SK-N-SH (cell line): ENCODE measurements around the gene ICE1. TPM values are rescaled to one million over a fixed set of nuclear protein-coding genes. Genes with fewer than 3 reads are reported as not detected.

ENCODE experiments used
- CTCF ChIA-PET: fragments of 300-600, 350-600 bp; formaldehyde crosslinking; extraction: SDS; loops from one replicate; lab custom pipeline; 2021; lab: Yijun Ruan, JAX
- POLR2A ChIA-PET: fragments of 350-600 bp; sonication (Branson Sonifier 250); formaldehyde crosslinking; extraction: SDS; loops from one replicate; lab custom pipeline; 2020; ENCODE audit warnings: antibody characterized with exemption, inconsistent platforms; lab: Yijun Ruan, JAX
- DNase-seq: peaks from one replicate; pipeline ENCODE4 v3.0.0; 2012
- H2AFZ ChIP-seq: fragments of 200-600 bp; sonication (generic); 2 replicates; pipeline ENCODE4 v1.8.1; 2016; ENCODE audit warnings: antibody characterized with exemption, mild to moderate bottlenecking, low read depth
- H3F3A ChIP-seq: fragments of 200-600 bp; sonication (generic); replicated peaks from 2 replicates; pipeline ENCODE3; 2016; ENCODE audit warnings: antibody characterized with exemption, mild to moderate bottlenecking; ENCODE audit not compliant: insufficient read depth
- H3K27ac ChIP-seq, 2 experiments: fragments of 200-500 bp in 1 of 2; fragments of 200-600 bp in 1 of 2; sonication (Bioruptor generic) in 1 of 2; sonication (generic), shearing (Covaris generic) in 1 of 2; 2 replicates each; pipeline versions ENCODE4 v1.5.1 to v1.6.1; 2014 to 2016; ENCODE audit warnings: low read depth in 2 of 2, inconsistent platforms in 1 of 2, low read length in 1 of 2, mild to moderate bottlenecking in 1 of 2, mixed read lengths in 1 of 2
- H3K27me3 ChIP-seq: fragments of 200-600 bp; sonication (generic), shearing (Covaris generic); 2 replicates; pipeline ENCODE4 v1.6.1; 2016; ENCODE audit warnings: mixed run types; ENCODE audit not compliant: insufficient read depth
- H3K36me3 ChIP-seq, 2 experiments: fragments of 200-500 bp in 1 of 2; fragments of 200-600 bp in 1 of 2; sonication (Bioruptor generic) in 1 of 2; sonication (generic) in 1 of 2; replicated peaks in 1 of 2; 2 replicates each; pipeline versions ENCODE3 to v1.5.1; 2014 to 2016; ENCODE audit warnings: low read length in 1 of 2, mild to moderate bottlenecking in 1 of 2; ENCODE audit not compliant: insufficient read depth in 2 of 2, control insufficient read depth in 1 of 2
- H3K4me1 ChIP-seq, 2 experiments: fragments of 200-500 bp in 1 of 2; fragments of 200-600 bp in 1 of 2; sonication (Bioruptor generic) in 1 of 2; sonication (generic), shearing (Covaris generic) in 1 of 2; 2 replicates each; pipeline versions ENCODE4 v1.5.1 to v1.6.1; 2014 to 2016; ENCODE audit warnings: low read depth in 1 of 2, low read length in 1 of 2, mixed run types in 1 of 2; ENCODE audit not compliant: insufficient read depth in 2 of 2, control insufficient read depth in 1 of 2
- H3K4me2 ChIP-seq: fragments of 200-600 bp; sonication (generic), shearing (Covaris generic); 2 replicates; pipeline ENCODE4 v1.6.1; 2017; ENCODE audit warnings: mixed run types
- H3K4me3 ChIP-seq, 2 experiments: fragments of 200-500 bp in 1 of 2; fragments of 200-600 bp in 1 of 2; sonication (Bioruptor generic) in 1 of 2; sonication (generic), shearing (Covaris generic) in 1 of 2; 2 replicates each; pipeline versions ENCODE4 v1.5.1 to v1.8.1; 2014 to 2016; ENCODE audit warnings: low read depth in 2 of 2, inconsistent platforms in 1 of 2, low read length in 1 of 2, mild to moderate bottlenecking in 1 of 2, mixed read lengths in 1 of 2, moderate library complexity in 1 of 2
- H3K79me2 ChIP-seq: fragments of 200-600 bp; sonication (generic); 2 replicates; pipeline ENCODE4 v1.8.1; 2017; ENCODE audit warnings: mild to moderate bottlenecking; ENCODE audit not compliant: insufficient read depth
- H3K9ac ChIP-seq: fragments of 200-600 bp; sonication (generic); 2 replicates; pipeline ENCODE4 v1.6.1; 2017; ENCODE audit warnings: mixed run types
- H3K9me2 ChIP-seq: fragments of 200-600 bp; sonication (generic); 2 replicates; pipeline ENCODE4 v1.6.1; 2017; ENCODE audit warnings: mixed run types
- H3K9me3 ChIP-seq: fragments of 200-600 bp; sonication (generic); 2 replicates; pipeline ENCODE4 v1.6.1; 2017; ENCODE audit warnings: mixed run types, mild to moderate bottlenecking, moderate library complexity
- H4K20me1 ChIP-seq: fragments of 200-600 bp; sonication (generic); 2 replicates; pipeline ENCODE4 v1.6.1; 2017; ENCODE audit warnings: mild to moderate bottlenecking, mixed run types; ENCODE audit not compliant: insufficient read depth
- CHD2 ChIP-seq: fragments of 150-350 bp; IDR thresholded peaks from 2 replicates; pipeline ENCODE4 v1.6.1; 2018; ENCODE audit warnings: low read length; ENCODE audit not compliant: partially characterized antibody
- EP300 ChIP-seq, 2 experiments: IDR thresholded peaks; 2 replicates each; pipeline versions ENCODE4 v1.4.0 to v1.6.1; 2012; ENCODE audit warnings: borderline replicate concordance in 1 of 2, low read depth in 1 of 2, low read length in 1 of 2
- FOSL2 ChIP-seq: IDR thresholded peaks from 2 replicates; pipeline ENCODE4 v1.4.0; 2012; ENCODE audit warnings: low read depth, mild to moderate bottlenecking, moderate library complexity, borderline replicate concordance
- MXI1 ChIP-seq: IDR thresholded peaks from 2 replicates; pipeline ENCODE4 v1.6.1; 2012; ENCODE audit warnings: mild to moderate bottlenecking, low read depth, low read length, improper control_type of control experiment
- NFIC ChIP-seq: IDR thresholded peaks from 2 replicates; pipeline ENCODE4 v1.4.0; 2012; ENCODE audit warnings: borderline replicate concordance
- RCOR1 ChIP-seq: fragments of 150-350 bp; IDR thresholded peaks from 2 replicates; pipeline ENCODE4 v1.6.1; 2017; ENCODE audit warnings: antibody characterized with exemption, low read length
- RFX5 ChIP-seq: IDR thresholded peaks from 2 replicates; pipeline ENCODE4 v1.6.1; 2012; ENCODE audit warnings: mild to moderate bottlenecking, improper control_type of control experiment, low read length
- SIN3A ChIP-seq: IDR thresholded peaks from 2 replicates; pipeline ENCODE4 v1.6.1; 2012; ENCODE audit warnings: low read depth, mild to moderate bottlenecking, low read length, moderate library complexity, borderline replicate concordance
- TEAD4 ChIP-seq: IDR thresholded peaks from 2 replicates; pipeline ENCODE4 v1.4.0; 2012; ENCODE audit warnings: mild to moderate bottlenecking, borderline replicate concordance; ENCODE audit not compliant: insufficient read depth
- WGBS: methylation state at CpG from one replicate; pipeline ENCODE4 v1.1.6; 2017; ENCODE audit warnings: low lambda C conversion rate; 5-methylcytosine and 5-hydroxymethylcytosine counted together
- polyA plus RNA-seq, 3 experiments: library from polyadenylated mRNA; depleted of rRNA; stranded (reverse); fragments of >200 nt; gene quantifications; 2 replicates each; pipeline ENCODE4 v1.2.3, GENCODE V29; 2012
- TF ChIP-seq, protein P1 (sequence below): IDR thresholded peaks from 2 replicates; pipeline ENCODE4 v1.6.1; 2012; ENCODE audit warnings: mild to moderate bottlenecking, low read depth, low read length, moderate library complexity
- TF ChIP-seq, protein P2 (sequence below): IDR thresholded peaks from 2 replicates; pipeline ENCODE4 v1.4.0; 2012; ENCODE audit warnings: low read depth, borderline replicate concordance
- TF ChIP-seq, protein P3 (sequence below): IDR thresholded peaks from 2 replicates; pipeline ENCODE4; 2012
- TF ChIP-seq, protein P4 (sequence below): fragments of 150-350 bp; IDR thresholded peaks from 2 replicates; pipeline ENCODE4 v1.6.1; 2017; ENCODE audit warnings: antibody characterized with exemption, low read length, low read depth, borderline replicate concordance

ICE1 gene
- polyA plus RNA-seq, 1 of the 3 experiments (the other 2 are of a cell fraction), result 9.4 TPM

DNA sequence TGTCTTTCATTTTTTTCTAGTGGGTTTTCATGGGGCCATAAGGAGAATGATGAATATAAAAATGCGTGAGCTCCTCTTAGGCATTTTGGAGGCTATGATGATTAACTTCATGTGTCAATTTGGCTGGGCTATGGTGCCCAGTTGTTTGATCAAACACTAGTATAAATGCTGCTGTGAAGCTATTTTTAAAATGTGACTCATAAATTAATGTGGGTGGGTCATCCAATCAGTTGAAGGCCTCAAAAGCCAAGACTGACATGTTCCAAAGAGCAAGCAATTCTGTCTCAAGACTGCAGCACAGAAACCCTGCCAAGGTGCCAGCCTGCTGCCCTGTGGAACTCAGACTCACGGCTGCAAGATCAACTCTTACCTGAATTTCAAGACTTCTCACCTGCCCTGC lies 24.4 kb upstream of the ICE1 start:
- H3K27me3 ChIP-seq, result no peaks in the 10 kb centered on the region
- TF ChIP-seq CHD2, result no peak
- no peak for TF ChIP-seq MXI1
- TF ChIP-seq EP300 (IDR thresholded peaks at IDR 0.05; ENCODE audit: borderline replicate concordance in 1 of 2, low read depth in 1 of 2, low read length in 1 of 2), result no peak
- TF ChIP-seq, protein P1, sequence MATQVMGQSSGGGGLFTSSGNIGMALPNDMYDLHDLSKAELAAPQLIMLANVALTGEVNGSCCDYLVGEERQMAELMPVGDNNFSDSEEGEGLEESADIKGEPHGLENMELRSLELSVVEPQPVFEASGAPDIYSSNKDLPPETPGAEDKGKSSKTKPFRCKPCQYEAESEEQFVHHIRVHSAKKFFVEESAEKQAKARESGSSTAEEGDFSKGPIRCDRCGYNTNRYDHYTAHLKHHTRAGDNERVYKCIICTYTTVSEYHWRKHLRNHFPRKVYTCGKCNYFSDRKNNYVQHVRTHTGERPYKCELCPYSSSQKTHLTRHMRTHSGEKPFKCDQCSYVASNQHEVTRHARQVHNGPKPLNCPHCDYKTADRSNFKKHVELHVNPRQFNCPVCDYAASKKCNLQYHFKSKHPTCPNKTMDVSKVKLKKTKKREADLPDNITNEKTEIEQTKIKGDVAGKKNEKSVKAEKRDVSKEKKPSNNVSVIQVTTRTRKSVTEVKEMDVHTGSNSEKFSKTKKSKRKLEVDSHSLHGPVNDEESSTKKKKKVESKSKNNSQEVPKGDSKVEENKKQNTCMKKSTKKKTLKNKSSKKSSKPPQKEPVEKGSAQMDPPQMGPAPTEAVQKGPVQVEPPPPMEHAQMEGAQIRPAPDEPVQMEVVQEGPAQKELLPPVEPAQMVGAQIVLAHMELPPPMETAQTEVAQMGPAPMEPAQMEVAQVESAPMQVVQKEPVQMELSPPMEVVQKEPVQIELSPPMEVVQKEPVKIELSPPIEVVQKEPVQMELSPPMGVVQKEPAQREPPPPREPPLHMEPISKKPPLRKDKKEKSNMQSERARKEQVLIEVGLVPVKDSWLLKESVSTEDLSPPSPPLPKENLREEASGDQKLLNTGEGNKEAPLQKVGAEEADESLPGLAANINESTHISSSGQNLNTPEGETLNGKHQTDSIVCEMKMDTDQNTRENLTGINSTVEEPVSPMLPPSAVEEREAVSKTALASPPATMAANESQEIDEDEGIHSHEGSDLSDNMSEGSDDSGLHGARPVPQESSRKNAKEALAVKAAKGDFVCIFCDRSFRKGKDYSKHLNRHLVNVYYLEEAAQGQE, result no peak
- TF ChIP-seq FOSL2, result no peak
- no peak for TF ChIP-seq NFIC
- TF ChIP-seq TEAD4, result no peak
- TF ChIP-seq SIN3A, result no peak
- TF ChIP-seq RFX5, result no peak
- TF ChIP-seq, protein P2, sequence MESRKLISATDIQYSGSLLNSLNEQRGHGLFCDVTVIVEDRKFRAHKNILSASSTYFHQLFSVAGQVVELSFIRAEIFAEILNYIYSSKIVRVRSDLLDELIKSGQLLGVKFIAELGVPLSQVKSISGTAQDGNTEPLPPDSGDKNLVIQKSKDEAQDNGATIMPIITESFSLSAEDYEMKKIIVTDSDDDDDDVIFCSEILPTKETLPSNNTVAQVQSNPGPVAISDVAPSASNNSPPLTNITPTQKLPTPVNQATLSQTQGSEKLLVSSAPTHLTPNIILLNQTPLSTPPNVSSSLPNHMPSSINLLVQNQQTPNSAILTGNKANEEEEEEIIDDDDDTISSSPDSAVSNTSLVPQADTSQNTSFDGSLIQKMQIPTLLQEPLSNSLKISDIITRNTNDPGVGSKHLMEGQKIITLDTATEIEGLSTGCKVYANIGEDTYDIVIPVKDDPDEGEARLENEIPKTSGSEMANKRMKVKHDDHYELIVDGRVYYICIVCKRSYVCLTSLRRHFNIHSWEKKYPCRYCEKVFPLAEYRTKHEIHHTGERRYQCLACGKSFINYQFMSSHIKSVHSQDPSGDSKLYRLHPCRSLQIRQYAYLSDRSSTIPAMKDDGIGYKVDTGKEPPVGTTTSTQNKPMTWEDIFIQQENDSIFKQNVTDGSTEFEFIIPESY, result no peak
- TF ChIP-seq RCOR1, result no peak
- TF ChIP-seq, protein P3, sequence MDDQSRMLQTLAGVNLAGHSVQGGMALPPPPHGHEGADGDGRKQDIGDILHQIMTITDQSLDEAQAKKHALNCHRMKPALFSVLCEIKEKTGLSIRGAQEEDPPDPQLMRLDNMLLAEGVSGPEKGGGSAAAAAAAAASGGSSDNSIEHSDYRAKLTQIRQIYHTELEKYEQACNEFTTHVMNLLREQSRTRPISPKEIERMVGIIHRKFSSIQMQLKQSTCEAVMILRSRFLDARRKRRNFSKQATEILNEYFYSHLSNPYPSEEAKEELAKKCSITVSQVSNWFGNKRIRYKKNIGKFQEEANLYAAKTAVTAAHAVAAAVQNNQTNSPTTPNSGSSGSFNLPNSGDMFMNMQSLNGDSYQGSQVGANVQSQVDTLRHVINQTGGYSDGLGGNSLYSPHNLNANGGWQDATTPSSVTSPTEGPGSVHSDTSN, result no peak
- TF ChIP-seq, protein P4, sequence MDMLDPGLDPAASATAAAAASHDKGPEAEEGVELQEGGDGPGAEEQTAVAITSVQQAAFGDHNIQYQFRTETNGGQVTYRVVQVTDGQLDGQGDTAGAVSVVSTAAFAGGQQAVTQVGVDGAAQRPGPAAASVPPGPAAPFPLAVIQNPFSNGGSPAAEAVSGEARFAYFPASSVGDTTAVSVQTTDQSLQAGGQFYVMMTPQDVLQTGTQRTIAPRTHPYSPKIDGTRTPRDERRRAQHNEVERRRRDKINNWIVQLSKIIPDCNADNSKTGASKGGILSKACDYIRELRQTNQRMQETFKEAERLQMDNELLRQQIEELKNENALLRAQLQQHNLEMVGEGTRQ, result no peak
- ChIA-PET CTCF (interaction anchor here (2.9 to 4.3 kb wide), 2 partner anchors 20 to 518 kb away, joined by 13 to 33 read pairs; no protein-coding TSS in a partner anchor), POLR2A (no interaction called here)
- no peaks in the 10 kb centered on the region for H3F3A ChIP-seq
- H4K20me1 ChIP-seq, result no peaks in the 10 kb centered on the region
- H3K79me2 ChIP-seq, result no peaks in the 10 kb centered on the region
- no peak overlapping the region for H2AFZ ChIP-seq
- H3K9ac ChIP-seq, result no peak overlapping the region
- H3K4me1 ChIP-seq, result no peaks in the 10 kb centered on the region
- H3K36me3 ChIP-seq, result no peaks in the 10 kb centered on the region
- H3K9me2 ChIP-seq, result no peaks in the 10 kb centered on the region
- no peak for DNase-seq
- 58% methylated on average over 2 of the region's 2 CpGs for WGBS
- no peak overlapping the region for H3K27ac ChIP-seq
- H3K4me2 ChIP-seq, result no peak overlapping the region
- no peak overlapping the region for H3K4me3 ChIP-seq
- H3K9me3 ChIP-seq, result no peaks in the 10 kb centered on the region
